Stomach (tissue), 4 donors: ENCODE results near the gene DHRS13.

ENCODE experiments used
- CTCF ChIP-seq, 7 experiments: fragments of 450-650 bp in 4 of 7; fragments of 200-600 bp in 3 of 7; sonication (generic) in 3 of 7; IDR thresholded peaks; one replicate each; pipeline ENCODE4 v1.5.1; 2016 to 2019; ENCODE audit warnings: antibody characterized with exemption in 7 of 7, control low read depth in 2 of 7, mild to moderate bottlenecking in 1 of 7
- POLR2AphosphoS5 ChIP-seq, 3 donors: sonication (generic); formaldehyde crosslinking; IDR thresholded peaks; one replicate each; pipeline ENCODE4 v1.6.1; 2016; ENCODE audit warnings: antibody characterized with exemption in 3 of 3

DNA sequence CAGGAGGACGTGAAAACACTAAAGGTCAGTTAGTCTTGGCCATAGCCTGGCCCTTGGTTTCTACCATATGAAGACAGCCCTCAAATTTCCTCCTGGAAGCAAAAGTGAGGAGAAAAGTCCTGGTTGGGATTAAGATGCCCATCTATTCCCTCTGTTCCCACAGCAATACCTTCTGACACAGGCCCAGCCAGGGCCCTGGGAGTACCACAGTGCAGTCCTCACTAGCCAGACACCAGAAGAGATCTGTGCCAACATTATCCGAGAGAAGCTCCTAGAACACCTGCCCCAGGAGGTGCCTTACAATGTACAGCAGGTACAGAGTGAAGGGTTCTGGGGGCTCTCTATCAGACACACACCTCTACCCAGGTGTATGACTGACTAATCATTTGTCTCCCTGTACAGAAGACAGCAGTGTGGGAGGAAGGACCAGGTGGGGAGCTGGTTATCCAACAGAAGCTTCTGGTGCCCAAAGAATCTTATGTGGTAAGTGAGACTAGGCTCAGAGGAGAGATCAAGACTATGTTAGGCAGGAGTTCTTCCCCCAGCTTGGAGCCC, 44.0 kb downstream of the DHRS13 start:
- TF ChIP-seq CTCF (IDR thresholded peaks at IDR 0.05) (no peak), POLR2AphosphoS5 (IDR thresholded peaks at IDR 0.05) (no peak)
